GM19025 (cell line): Measurements from ENCODE around the gene PSD4.

Source experiments
- ATAC-seq: cut with Tn5 transposase; IDR thresholded peaks from one replicate; pipeline ENCODE4 v1.9.1; 2021; ENCODE audit warnings: mild to moderate bottlenecking, low read depth, moderate library complexity; ENCODE audit not compliant: unreplicated experiment

The PSD4 gene

GRCh38 chr2:113182471-113183260 lies 8.9 kb downstream of the PSD4 start:
- no peak for ATAC-seq

DNA sequence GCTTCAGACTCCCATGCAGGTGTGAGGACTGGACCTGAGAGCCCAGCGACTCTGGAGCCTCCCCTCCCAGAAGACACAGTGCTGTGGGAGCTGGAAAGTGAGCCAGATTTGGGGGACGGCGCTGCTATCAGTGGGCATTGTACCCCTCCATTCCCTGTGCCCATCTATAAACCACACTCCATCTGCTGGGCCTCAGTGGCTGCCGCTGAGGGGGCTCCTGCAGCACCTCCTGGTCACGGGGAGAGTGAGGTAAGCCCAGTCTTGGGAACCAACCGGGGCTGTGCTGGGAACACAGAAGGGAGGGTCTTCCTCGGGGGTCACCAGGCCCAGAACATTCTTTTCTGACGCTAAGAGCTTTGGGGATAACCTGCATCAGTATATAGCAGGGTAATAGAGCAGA lies 9.5 kb downstream of the PSD4 start:
- no peak for ATAC-seq

DNA sequence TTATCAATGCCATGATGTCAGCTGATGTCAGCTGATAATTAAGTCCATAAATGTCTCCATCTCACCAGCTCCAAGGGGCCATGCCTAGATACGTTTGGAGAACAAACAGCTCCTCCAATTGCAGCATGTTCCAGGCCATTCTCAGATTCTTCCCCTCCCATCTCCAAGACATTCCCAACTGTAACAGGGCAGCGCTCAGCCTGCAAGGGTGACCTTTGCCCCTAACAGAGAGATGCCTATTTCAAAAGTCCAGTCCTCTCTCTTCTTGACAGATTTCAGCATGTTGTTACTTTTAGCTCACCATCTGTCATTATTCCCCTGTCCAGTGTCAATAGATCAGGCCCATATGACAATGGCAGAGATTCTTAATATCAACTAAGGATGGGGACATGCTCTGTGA lies 9.9 kb downstream of the PSD4 start:
- ATAC-seq, result no peak

DNA sequence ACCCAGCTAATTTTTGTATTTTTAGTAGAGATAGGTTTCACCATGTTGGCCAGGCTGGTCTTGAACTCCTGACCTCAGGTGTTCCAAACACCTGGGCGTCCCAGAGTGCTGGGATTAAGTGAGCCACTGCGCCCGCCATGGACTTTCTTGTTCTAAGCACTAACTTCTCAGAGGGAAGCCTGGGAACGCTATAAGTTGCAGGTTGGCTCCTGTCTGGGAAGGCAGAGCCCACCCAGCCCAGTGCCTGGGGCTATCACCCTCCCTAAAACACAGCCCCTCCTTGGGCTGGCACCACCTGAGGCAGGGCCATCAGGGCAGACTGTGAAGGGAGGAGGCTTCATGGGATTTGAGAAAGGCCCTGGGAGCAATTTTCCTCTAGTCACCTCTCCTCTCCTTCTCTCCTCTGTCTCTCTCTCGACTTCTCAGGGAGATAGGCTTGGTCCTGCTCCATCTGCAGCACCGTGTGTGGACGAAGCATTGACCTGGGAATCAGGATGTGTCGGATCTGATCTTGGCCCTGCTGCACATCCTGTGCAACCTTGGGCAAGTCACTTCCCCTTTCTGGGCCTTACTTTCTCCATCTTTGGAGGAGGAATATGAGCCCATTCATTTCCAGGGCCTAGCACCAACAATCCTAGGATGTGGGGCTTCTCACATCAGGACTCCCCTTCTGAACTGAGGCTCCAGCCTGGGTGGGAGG lies 10.9 kb downstream of the PSD4 start:
- ATAC-seq, result no peak

DNA sequence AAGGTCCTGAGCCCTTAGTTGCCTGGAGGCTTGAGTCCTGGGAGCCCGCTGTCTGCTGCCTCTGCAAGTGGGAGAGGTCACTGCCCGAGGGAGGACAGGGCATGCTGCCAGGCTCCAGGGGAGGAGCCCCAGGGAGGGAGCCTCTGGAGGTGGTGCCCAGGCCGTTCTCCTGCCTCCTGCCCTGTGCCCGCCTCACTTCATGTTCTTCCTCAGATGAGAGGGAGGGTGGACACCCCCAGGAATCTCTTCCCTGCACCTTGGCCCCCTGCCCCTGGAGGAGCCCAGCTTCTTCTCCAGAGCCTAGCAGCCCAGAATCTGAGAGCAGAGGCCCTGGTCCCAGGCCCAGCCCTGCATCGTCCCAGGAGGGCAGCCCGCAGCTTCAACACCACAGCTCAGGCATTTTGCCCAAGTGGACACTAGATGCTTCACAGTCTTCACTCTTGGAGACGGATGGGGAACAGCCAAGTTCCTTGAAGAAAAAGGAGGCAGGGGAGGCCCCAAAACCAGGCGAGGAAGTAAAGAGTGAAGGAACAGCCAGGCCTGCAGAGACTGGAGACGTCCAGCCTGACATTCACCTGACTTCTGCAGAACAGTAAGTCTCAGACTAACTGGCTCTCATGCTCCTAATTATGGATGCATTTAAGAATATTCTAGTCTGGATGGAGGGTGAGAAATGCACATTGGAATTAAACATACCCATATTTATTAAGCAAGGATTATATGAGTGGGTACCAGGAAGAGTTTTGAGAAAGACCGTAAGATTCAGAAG lies 12.1 kb downstream of the PSD4 start:
- no peak for ATAC-seq

DNA sequence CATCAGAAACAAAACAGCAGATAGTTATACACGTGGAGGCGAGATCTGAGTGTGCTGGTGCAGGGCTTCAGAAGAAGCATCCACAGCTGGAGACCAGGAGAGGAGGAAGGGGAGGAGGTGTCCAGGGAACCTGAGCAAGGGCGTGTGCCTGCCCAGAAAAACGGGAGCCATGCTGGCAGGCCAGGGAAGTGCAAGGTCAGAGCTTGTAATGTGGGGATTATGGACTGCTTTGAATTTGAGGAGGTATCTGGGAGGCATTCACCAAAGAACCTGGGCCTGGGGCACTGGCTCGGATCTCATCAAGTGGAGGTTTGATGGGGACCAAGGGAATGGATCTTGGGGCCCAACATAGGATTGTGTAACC lies 12.6 kb downstream of the PSD4 start:
- no peak for ATAC-seq

- ATAC-seq, result no peak
Observed at GRCh38 chr2:113187771-113188170, 14.0 kb downstream of the PSD4 start.

DNA sequence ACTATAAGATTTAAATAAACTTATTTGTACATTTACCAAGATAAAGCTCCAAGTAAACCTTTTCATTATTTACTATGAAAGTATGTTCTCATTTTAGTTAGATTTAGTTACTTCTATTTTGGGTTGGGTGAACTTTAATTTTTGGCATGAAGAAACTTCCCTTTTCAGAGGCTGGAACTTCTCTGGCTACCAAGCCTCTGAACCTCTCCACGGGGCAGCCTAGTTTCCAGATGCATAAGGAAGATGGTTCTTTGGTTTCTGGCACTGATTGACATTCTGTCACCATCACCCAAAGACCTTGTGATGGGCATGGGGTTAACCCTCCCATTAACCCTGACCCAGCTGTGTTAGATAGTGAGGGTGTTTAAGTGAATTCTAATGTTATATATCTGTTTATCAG lies 17.1 kb downstream of the PSD4 start:
- no peak for ATAC-seq

GRCh38 chr2:113192459-113193100 lies 18.8 kb downstream of the PSD4 start:
- ATAC-seq, result no peak

- no peak for ATAC-seq
Observed at GRCh38 chr2:113195923-113196501, 22.2 kb downstream of the PSD4 start.

- no peak for ATAC-seq
Observed at GRCh38 chr2:113196839-113197238, 23.1 kb downstream of the PSD4 start.

GRCh38 chr2:113197347-113198047 lies 23.7 kb downstream of the PSD4 start:
- ATAC-seq, result no peak

- ATAC-seq, result no peak
Observed at GRCh38 chr2:113198048-113198789, 24.4 kb downstream of the PSD4 start.

DNA sequence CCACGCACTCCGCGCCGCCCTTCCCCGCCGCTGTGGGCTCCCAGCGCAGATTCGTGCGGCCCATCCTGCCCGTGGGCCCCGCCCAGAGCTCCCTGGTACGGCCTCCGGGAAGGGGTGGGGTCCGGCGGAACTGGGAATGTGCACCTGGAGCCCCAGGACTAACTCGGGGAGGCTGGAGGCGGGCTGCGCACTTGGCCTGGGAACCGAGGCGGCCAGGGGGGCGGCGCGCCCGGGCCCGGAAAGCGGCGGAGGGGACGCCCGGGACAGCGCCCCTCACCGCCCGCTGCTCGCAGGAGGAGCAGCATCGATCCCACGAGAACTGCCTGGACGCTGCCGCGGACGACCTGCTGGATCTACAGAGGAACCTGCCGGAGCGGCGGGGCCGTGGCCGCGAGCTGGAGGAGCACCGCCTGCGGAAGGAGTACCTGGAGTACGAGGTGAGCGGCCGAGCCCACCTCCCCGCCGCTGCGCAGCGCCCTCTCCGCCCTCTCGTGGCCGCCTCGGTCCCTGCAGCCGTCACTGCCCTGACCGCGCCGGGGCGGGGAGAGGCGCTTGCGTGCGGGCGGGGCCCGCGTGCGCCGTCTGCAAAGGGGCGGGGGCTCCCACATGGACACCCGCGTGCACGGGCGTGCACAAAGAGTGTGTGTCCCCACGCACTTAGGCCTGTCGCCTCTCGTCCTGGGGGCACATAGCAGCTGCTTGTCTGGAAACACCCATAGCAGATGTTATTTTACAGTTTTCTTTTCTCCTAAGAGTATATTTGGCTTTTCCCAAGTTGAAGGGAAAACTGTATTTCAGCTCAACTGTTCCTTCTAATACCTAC lies 25.2 kb downstream of the PSD4 start:
- peak; percentile 65 for ATAC-seq

GRCh38 chr2:113200236-113200635 lies 26.5 kb downstream of the PSD4 start:
- no peak for ATAC-seq

- ATAC-seq, result no peak
Observed at GRCh38 chr2:113200736-113201490, 27.1 kb downstream of the PSD4 start.

GRCh38 chr2:113201496-113202304 lies 27.9 kb downstream of the PSD4 start:
- no peak for ATAC-seq
